Measurements from ENCODE around the gene FKBP2.

Gene FKBP2

DNA sequence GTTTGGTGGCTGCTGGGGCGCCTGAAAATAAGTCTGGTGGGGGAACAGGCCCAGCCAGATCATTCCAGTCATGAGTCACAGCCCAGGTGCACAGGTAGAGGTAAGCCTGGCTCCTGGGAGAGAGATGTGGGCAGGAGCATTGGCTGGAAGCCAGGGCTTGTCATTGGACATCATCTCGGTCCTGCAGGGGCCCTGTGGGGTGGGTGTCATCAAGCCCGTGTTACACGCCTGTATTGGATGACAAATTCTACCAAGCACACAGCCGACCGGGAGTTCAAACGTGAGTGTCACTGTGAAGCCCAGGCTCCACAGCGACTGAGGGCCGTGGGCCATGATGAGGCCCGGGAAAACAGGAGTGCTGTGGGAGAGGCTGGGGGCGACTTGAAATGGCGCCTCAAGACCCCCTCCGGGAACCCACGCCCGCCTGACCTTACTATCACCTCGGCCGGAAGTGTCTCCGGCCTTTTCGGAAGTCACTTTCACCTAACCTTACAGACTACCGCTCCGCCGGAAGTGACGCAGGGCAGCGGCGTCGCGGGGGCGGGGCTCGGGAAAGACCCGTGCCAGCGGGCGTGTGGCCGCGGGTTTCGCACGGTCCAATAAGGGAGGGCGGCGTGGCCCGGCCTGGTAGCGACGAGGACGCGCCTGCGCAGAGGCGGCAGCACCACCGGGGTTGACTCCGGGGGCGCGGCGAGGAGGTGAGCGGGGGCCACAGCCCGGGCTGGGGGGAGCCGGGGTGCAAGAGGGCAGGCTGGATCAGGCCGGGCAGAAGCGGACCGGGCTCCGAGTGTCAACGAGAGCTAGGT, at the start of gene FKBP2:
FKBP2 (plus strand) TSS at position 661 of the 806 bp plus-strand sequence. CDS start 1,293 bp downstream, outside the sequence.
- DNase-seq, result peak; percentile 99

DNA sequence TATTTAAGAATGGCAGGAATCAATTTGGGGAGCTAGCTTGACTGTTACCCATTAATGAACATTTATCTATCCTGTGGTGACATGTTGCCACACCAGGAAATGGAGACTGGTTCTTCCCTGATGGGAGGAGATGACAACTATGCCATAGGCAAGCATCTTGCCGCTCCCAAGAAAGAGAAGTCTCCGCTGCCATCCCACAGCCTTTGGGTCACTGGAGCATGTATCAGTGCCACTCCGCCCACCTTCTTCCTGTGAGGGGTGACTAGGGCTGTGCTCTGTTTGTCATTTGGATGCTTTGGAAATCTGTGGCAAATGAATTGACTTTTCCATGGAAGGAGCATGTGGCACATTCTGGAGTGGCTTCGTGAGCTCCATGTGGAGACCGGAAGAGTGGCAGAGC, 48.5 kb upstream of the FKBP2 start:
- no peak for DNase-seq

DNA sequence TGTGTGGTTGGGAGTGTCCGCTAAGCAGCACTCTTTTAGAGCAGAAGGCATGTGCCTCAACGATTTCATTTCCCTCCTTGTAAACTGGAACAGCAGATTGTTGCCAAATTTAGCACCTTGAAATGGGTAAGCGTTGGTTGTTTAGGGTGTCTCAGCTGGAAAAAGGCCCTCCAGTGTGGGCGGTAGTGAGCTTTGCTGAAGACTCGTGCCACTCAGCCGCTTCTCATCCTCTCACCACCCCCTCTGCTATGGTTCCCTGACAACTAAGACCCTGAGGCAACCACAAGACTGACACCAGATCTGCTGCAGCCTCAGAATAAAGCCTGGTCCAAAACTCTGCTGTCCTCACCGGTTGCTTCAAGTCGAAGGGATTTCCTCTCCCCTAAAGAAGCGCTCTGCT, 44.3 kb upstream of the FKBP2 start:
- DNase-seq, result no peak

DNA sequence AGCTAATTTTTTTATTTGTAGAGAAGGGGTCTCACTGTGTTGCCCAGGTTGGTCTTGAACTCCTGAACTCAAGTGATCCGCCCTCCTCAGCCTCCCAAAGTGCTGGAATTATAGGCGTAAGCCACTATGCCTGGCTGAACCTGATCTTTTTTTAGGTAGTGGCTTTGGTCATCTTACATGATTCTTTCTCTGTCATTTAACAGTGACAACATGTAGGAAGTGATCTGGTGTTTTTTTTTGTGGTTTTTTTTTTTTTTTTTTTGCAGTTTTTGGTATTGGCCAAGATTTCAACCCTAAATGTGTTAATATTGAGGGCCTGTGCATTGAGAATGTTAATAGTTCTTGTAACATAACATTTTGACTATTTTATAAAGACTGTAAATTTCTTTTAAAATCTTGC, 42.4 kb upstream of the FKBP2 start:
- DNase-seq, result no peak

DNA sequence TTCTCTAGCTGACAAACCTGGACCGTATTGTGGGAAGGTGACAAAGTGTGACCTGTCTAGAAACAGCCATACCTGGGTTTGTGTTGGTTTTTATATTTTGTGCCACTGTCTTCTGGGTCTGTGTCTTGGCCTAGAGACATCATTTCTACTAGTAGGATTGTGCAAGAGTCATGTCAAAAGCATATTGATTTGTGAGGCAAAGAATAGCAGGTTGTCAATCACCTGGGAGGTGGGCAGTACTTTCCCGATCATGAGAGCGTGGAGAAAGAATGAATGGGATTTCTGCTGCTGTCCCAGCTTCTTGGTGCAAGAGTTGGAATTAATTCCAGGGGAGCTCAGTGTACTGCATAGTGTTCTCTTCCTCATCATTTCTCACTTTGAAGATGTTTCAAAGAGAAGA, 39.4 kb upstream of the FKBP2 start:
- no peak for DNase-seq

DNA sequence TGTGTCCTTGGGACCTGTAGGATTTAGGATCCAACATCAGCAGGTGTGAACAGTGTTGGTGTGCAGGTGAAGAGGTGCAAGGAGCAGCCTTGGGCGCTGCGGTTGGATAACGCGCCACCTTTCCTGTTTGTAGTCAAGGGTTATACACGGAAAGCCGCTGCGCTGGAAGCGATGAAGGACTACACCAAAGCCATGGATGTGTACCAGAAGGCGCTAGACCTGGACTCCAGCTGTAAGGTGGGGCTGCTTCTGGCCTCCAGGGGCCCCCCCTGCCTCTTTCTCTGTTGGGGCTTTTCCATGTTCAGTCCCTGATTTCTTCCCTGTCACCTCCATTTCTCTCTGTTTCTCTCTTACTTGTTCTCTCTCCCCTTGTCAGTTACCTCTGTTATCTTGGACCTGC, 37.9 kb upstream of the FKBP2 start:
- DNase-seq, result no peak

DNA sequence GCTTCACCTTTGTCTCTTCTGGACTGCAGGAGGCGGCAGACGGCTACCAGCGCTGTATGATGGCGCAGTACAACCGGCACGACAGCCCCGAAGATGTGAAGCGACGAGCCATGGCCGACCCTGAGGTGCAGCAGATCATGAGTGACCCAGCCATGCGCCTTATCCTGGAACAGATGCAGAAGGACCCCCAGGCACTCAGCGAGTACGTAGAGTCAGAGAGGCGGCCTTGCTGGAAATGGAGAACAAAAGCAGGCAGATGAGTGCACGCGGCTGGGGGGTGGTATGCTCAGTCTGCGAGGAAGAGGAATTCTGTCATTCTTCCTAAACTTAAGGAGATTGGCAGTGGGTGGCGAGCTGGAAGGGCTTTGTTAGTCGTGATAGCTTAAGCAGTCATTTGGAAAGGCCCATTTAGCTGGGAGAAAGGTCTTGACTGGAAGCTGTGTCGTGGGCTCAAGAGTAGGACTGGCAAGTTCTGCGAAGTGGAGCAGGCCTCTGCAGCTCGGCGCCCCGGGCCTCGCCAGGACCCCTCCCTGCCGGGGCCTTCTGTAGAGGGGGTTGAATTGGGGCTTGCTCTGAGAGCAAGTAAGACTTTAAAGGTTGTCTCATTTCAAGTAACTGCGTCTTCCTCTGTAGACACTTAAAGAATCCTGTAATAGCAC, 37.3 kb upstream of the FKBP2 start:
- no peak for DNase-seq

DNA sequence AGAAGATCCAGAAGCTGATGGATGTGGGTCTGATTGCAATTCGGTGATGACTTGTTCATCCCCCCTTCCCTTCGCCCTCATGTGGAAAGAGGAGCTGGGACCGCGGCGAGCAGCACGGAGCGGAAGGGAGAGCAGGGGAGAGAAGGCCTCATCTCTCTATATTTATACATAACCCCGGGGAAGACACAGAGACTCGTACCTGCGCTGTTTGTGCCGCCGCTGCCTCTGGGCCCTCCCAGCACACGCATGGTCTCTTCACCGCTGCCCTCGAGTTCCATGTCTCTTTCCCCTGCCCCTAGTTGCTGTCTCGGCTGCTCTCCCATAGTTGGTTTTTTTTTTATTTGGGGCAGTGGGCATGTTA, 36.8 kb upstream of the FKBP2 start:
- no peak for DNase-seq

DNA sequence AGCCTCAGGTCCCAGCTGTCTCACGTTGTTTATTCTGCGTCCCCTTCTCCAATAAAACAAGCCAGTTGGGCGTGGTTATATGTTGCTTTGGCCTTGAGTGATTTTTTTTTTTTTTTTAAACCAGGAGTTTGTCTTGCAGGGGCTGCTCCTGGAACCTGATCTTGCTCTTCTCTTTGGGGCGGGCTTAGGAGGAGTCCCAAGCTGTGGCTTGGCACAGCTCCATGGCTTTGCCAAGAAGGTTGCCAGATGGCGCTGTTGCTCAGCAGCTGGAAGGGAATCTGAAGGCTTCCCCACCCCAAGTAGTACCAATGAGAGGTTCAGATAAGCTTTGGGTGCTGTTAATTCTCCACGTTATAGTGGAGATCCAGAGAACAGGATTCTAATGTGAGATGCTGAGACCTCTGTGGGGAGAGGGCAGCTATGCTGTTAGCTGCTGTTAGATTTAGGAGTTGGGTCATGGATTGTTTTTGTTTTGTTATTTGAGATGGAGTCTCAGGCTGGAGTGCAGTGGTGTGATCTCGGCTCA, 36.4 kb upstream of the FKBP2 start:
- DNase-seq, result peak; percentile 87 to 89

DNA sequence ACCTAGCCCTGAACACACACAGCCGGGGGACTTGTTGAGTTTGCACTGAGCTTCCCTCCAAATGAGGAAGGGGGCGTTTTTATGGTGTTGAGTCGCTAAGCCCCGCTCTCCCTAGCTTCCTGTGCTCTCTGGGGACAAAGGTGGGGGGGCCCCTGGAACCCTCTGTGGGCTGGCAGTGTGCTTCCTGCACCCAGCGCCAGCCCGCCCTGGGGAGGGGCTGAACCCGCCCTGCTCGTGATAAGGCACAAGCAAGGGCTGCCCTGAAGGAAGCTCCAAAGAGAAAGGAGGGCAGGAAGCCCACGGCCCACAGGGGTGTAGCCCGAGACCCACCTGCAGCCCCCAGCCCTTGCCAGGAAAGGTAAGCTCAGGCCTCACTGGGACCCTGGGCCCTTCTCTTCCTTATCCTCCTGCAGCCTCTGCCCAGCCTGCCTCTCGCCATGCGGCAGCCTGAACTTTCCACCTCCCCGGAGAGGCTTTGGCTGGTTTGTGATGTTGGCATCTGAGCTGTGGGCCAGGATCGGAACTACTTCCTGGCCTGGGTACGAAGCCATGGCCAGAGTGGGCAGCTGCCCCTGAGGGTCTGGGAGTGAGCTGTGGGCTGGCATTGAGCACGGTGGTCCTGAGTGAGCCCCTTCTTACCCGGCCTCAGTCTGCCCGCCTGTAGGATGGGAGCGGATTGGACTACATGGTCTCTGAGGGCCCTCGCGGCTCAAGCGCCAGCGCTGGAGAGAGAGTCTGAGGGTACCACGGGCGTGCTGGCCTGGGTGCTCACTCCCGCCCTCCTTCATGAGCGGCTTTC, 34.2 kb upstream of the FKBP2 start, which contains the start of gene FERMT3:
FERMT3 (plus strand) TSS at position 265 of the 799 bp plus-strand sequence. CDS start 644 bp downstream, outside the sequence.
- peak; percentile 76 for DNase-seq

DNA sequence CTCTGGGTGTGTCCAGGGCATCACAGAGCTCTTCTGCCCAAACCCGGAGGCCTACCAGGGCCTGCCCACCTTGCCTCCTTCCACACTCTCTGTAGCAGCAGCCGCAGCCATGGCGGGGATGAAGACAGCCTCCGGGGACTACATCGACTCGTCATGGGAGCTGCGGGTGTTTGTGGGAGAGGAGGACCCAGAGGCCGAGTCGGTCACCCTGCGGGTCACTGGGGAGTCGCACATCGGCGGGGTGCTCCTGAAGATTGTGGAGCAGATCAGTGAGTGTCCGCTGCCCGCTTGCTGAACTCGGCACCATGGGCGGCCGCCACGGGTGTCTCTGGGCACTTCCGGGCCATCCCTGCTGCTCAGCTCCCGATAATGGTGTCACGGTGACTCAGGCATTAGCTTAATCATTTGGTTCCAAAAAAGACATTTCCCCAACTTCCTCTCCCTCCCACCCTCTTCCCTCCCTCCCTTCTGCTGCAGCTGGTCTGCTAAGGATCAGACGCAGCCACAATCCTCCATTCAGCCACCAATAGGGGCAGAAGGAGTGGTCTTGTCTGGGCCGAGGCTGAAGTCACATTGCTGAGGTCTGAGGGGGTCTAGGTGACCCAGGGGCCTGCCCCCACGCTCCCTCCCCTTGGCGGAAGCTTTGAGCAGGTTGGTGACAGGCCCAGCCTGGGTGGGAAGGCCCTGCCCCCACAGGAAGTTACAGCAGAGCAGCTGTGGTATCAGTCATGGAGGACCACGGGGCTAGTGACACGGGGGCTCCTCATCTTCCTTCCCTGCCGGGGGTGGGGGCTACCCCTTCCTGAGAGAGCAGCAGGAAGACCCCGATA, 33.4 kb upstream of the FKBP2 start:
- peak; percentile 77 to 82 for DNase-seq

DNA sequence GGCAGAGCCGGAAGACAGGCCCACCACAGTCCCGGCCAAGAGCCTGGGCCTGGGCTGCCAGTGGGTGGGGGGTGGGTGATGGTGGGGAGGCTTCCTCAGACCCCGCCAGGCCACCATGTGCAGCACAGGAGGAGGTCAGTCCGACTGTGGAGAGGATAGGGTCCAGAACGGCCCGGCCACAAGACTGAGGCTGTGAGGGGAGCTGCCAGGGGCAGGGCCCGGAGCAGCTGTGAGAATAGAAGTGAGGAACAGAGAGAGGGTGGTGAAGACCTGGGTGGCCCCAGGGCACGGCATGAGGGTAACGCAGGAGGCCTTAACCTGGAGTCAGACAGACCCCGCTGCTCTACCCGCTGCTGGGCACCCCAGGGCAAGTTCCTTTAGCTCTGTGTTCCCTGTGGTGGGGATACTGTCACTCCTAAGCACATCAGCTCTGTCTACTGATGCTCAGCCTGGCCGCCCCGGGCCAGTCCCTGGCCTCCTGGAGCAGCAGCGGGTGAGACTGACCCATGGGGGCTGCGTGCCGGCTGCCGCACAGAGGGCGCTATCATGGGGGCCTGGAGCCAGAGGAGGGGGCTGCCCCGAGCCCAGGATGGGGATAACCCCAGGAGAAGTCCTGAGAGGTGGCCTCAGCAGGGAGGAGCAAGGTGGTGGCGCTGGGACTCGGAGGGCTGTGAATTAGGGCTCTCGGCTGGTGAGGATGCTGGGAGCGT, 32.7 kb upstream of the FKBP2 start:
- no peak for DNase-seq

DNA sequence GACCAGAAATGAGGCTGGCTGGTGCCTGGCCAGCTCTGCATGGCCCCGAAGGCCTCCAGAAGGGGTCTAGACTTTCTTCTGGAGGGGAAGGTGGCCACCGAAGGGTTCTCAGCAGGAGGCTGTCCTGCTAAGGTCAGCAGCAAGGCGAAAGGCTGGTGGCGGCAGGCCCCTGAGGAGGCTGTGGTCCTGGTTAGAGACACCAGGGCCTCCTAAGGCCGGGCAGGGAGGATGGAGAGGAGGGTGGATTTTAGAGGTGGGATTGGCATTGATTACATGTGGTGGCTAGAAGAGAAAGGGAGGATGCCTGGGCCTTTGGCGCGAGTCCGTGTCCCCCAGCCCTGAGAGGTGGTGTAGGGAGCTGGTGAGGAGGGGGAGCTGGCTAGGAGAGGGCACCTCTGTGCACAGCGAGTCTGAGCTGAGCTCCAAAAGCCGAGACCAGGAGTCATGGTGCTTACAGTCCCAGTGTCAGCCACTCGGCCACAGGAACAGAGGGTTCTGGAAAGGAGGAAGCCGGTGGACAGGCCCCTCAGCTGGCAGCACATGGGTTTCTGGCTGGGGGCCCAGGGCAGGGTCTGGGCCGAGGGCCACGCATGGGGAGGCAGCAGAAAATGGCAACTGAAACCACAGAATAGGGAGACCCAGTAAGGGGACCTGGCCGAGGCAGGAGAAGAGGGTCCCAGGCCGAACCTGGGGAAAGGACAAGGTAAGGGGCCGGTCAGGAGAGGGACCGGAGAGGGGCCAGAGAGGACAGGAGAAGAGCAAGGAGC, 31.9 kb upstream of the FKBP2 start:
- DNase-seq, result no peak

DNA sequence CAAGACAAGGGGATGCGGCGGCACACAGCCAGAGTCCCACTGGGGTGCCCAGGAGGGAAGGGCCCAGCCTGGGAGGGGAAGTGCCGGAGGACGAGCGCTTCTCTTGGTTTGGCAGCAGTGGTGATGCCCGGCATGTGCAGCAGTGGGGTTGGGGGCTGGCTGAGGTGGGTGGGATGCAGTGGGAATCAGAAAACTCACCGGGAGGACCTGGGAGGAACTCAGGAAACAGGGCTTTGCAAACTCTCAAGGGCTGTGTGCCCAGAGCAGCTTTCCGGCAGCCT, 31.4 kb upstream of the FKBP2 start:
- DNase-seq, result no peak

DNA sequence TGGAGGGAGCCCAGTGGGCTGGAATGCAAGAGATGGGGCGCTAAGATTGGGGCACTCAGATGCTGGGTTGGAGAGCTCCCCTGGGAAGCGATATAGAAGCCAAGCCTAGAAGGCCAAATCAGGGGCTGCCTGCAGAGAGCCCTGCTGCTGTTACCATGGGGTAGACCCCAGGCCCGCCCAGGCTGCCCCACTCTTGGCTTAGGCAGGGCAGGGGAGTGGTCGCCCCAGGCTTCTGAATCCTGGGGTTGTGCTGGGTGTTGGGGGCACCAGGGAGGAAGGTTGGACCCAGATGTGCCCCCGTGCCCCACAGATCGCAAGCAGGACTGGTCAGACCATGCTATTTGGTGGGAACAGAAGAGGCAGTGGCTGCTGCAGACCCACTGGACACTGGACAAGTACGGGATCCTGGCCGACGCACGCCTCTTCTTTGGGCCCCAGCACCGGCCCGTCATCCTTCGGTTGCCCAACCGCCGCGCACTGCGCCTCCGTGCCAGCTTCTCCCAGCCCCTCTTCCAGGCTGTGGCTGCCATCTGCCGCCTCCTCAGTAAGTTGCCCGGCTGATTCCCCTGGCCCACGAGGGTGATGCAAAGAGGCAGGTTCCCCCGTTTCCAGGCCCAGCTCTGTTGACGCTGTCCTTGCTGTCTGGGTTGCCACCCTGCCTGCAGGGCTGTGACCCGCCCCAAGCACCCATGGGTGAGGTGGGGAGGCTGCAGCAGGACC, 30.4 kb upstream of the FKBP2 start:
- DNase-seq, result no peak

DNA sequence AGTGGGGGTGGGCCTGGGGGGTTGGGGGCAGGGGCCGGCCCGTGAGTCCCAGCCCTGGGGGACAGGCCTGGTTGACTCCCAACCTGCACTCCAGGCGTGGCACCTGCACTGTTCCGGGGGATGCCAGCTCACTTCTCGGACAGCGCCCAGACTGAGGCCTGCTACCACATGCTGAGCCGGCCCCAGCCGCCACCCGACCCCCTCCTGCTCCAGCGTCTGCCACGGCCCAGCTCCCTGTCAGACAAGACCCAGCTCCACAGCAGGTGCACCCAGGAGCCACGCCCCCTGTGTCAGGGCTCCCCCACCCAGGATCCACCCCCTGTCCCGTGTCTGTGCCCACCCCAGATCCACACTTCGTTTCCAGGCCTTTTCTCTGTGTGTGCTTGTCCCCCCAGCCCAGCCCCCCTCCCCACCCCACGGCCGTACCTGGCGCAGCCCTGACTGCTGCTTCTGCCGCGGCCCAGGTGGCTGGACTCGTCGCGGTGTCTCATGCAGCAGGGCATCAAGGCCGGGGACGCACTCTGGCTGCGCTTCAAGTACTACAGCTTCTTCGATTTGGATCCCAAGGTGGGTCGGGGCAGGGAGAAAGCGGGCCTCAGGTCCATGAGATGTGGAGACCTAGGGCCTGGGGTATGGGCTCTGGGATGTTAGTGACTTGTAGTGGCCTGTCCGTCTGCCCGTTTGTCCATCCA, 29.6 kb upstream of the FKBP2 start:
- DNase-seq, result no peak

DNA sequence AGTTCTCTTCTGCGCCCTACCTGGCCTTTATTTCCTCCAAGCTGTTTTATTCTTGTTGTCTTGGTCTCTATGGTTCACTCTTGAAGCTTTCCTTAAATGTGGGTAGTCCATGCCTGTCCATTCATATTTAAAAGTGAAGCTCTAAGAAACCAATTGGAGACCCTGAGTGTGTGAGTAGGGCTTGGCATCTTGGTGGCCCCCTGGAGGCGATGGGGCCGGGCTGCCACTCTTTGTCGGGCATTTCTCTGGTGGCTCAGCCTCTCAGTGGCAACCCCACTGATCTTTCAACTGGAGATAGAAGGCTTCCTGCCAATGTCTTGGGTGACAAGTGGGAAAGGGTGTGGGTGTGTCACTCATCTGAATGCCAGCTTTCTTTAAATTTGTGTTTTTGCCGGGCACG, 24.0 kb upstream of the FKBP2 start:
- no peak for DNase-seq

DNA sequence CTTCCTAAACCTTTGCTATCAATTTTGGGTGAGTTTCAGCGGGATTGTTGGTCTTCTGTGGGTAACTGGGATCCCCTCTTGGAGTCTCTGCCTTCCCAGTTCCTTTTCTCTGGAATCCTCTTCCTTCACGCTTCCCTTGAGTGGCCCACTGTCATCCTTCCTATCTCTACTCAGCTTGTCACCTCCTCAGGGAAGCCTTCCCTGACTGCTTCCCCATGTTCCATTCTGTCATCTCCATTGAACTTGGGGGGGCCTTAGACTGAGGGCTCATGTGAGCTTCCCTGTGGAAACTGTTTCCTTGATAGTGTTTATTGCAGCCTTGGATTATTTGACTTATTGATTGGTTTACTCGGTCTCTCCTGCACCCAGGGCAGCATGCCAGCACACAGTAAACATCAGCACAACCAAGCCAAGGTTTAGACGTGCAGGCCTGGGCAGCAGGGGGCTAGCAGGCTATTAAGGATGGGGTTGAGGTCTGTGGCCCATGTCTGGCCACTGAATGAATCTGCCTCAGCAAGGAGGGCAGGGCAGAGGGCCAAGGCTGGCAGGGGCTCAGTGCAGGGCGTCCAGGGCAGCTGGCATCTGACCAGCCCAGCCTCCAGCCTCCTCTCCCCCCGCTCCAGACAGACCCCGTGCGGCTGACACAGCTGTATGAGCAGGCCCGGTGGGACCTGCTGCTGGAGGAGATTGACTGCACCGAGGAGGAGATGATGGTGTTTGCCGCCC, 22.1 kb upstream of the FKBP2 start:
- DNase-seq, result no peak

DNA sequence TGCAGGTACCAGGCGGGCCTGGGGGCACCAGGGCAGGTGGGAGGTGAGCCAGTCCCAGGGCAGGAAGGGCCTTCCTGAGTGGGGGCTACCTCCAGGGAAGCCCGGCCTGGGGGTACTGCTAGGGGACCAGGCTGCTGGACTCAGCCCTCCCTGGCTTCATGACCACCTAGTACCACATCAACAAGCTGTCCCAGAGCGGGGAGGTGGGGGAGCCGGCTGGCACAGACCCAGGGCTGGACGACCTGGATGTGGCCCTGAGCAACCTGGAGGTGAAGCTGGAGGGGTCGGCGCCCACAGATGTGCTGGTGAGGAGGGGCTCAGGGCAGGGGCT, 21.6 kb upstream of the FKBP2 start:
- no peak for DNase-seq

Measured in CD4-positive, alpha-beta T cell treated with Interleukin-1 beta for 1 hour (primary cell).